Cardiac fibroblast (primary cell): Measurements from ENCODE around the gene DENND2D.
A peak's percentile ranks its signal among the peaks of the same experiment; 100 is the strongest.

Experiments
- DNase-seq, 2 donors: peaks; one replicate each; pipeline versions ENCODE4 v3.0.0 to v3.0.0-alpha.2; 2010; ENCODE audit warnings: low read depth in 2 of 2
- H3K4me3 ChIP-seq, 2 donors: replicated peaks in 1 of 2; 1 replicate in 1 of 2; 2 replicates in 1 of 2; pipeline ENCODE4 v1.5.1; 2011; ENCODE audit warnings: low read depth in 2 of 2, low read length in 2 of 2, mild to moderate bottlenecking in 2 of 2, moderate library complexity in 1 of 2
- TF ChIP-seq, protein P1 (sequence below): IDR thresholded peaks from one replicate; pipeline ENCODE4 v1.5.1; 2011; ENCODE audit warnings: low read depth, mild to moderate bottlenecking, low read length, inconsistent platforms

DENND2D gene

DNA sequence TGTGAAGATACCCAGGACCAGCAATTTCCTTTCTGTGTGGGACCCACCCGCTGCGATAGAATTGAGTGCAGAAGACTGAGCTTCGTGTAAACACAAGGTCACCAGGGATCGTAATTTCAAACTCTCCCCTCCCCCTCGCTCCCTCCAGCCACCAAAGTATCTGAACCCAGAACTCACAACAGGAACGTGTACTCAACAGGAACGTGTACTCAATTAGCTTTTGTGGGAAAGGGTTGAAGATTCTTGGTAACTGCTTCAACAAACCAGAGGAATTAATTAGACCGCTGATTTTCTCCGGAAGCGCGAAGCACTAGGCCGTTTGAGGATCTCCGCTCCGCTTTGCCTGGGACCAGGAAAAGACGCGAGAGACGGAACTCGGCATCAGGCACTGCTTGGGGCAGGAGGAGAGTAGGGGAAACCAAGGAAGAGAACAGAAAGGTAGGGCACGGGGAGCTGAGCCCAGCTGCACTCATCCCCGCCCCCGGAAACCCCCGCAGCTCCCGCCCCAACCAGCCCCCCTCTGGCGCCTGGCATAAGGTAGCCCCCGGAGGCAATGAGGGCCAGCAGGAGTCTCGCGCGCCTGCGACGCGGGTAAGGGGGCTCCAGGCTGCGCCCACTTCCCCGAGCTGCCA, 61.0 kb downstream of the DENND2D start:
- H3K4me3 ChIP-seq: peak overlapping the region; percentile 96
- peak; percentile 58 for DNase-seq
- TF ChIP-seq, protein P1, sequence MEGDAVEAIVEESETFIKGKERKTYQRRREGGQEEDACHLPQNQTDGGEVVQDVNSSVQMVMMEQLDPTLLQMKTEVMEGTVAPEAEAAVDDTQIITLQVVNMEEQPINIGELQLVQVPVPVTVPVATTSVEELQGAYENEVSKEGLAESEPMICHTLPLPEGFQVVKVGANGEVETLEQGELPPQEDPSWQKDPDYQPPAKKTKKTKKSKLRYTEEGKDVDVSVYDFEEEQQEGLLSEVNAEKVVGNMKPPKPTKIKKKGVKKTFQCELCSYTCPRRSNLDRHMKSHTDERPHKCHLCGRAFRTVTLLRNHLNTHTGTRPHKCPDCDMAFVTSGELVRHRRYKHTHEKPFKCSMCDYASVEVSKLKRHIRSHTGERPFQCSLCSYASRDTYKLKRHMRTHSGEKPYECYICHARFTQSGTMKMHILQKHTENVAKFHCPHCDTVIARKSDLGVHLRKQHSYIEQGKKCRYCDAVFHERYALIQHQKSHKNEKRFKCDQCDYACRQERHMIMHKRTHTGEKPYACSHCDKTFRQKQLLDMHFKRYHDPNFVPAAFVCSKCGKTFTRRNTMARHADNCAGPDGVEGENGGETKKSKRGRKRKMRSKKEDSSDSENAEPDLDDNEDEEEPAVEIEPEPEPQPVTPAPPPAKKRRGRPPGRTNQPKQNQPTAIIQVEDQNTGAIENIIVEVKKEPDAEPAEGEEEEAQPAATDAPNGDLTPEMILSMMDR: no peak
